Inferior parietal cortex (tissue), 1 donor: ENCODE data around the gene PAQR6.

Experiments used
- DNase-seq: peaks from one replicate; pipeline ENCODE4 v3.0.0-alpha.2; 2016; ENCODE audit errors: extremely low spot score

PAQR6 gene, protein sequence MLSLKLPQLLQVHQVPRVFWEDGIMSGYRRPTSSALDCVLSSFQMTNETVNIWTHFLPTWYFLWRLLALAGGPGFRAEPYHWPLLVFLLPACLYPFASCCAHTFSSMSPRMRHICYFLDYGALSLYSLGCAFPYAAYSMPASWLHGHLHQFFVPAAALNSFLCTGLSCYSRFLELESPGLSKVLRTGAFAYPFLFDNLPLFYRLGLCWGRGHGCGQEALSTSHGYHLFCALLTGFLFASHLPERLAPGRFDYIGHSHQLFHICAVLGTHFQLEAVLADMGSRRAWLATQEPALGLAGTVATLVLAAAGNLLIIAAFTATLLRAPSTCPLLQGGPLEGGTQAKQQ

DNA sequence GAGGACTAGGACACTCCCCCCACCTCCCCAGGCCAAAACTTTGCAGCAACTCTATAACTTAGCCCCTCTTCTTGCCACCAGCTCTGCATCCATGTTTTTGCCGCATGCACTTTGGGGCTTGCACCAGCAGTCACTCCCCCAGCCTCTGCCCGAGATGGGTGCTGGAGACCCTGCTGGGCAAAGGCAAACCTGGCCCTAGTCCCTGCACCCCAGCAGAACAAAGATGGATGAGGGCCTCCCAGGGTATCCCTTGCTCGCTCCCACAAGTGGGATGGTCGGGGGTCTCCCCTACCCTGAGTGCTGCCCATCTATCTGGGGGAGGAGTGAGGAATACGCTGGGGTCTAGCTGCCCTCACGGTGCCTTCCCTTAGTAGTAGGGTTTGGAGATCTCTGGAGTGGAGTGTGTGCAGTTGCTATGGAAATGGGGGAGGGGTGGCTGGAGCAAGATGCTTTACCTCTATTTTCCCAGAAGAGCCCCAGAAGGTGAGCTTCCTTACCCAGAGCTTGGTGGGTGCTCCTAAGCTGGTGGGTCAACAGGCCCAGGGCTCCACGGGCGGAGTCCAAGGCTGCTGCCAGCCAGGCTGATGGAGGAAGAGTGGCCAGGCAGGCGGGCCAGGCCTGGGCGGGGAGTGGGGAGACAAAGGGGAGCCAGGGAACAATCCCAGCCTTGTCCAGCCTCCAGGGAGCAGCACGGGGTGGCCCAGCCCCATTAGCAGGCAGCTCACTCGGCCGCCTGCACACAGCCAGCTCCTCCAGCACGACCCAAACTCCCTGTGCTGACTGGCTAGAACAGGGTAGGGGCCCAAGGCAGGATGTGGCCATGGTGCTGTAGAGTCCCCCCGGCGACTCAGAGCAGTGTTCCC lies at the start of gene PAQR6:
PAQR6 (minus strand) TSS at position 597 of the 863 bp plus-strand sequence. CDS start 1,325 bp downstream, outside the sequence.
- DNase-seq = peak; percentile 81

DNA sequence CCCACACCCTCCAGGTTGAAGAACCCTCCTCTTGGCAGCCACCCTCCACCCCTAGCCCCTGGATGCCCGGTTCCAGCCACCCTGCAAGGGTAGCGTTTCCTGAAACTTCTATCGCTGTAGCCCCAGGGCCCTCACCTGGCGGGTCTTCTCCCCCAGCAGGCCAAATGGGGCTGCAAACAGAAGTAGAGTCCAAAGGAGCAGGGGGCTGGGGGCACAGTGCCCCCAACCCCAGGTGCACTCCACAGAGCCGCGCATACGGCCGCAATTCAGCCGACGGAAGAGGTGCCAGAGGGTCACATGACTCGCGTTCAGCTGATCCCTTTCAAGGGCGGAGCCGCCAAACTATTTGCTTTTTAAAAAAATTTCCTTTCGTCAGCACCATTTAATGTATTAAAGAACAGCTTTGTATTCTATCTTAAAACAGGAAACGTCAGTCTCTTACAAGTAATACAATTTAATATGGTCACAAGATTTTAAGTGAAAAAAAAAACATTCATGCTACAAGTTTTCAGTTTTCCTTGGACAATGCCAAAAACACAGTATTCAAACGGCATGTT lies 47.6 kb upstream of the PAQR6 start, which contains the start of gene GLMP:
GLMP (minus strand) TSS at position 289 of the 557 bp plus-strand sequence; CDS start at position 255, 34 bp downstream.
- DNase-seq = peak; percentile 82

DNA sequence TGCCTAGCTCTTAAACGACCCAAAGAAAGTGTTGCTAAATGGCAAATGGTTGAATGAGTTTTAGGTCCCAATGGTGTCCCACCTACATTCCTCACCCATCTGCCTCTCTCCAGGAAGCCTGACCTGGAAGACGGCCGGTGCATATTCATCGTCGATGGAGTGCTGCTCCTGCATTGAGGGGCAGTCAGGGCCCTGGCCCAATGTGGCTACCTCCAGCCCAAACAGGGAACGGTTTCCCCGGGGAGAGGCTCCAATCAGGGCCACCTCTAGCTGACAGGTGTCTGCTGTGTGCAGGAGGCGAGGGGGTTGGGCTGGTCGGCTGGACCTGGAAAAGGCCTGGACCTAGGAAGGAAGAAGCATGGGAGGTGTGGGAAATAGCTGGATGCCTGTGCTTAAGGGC lies 46.0 kb upstream of the PAQR6 start:
- no peak for DNase-seq

DNA sequence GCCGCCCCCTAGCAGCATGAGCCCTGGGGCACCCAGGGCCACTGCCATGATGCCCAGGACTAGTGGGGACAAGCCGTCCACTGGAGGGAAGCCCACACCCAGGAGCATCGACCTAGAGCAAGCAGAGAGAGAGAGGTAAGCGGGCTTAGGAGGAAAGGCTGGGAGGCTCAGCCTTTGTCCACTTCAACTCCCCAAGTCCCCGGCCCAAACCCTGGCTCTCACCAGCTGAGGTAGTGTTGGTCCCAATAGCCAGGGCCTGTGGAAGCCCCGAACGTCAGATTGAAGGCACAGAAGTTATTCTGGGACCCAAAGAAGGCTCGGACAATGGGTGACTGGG lies 45.2 kb upstream of the PAQR6 start:
- no peak for DNase-seq

DNA sequence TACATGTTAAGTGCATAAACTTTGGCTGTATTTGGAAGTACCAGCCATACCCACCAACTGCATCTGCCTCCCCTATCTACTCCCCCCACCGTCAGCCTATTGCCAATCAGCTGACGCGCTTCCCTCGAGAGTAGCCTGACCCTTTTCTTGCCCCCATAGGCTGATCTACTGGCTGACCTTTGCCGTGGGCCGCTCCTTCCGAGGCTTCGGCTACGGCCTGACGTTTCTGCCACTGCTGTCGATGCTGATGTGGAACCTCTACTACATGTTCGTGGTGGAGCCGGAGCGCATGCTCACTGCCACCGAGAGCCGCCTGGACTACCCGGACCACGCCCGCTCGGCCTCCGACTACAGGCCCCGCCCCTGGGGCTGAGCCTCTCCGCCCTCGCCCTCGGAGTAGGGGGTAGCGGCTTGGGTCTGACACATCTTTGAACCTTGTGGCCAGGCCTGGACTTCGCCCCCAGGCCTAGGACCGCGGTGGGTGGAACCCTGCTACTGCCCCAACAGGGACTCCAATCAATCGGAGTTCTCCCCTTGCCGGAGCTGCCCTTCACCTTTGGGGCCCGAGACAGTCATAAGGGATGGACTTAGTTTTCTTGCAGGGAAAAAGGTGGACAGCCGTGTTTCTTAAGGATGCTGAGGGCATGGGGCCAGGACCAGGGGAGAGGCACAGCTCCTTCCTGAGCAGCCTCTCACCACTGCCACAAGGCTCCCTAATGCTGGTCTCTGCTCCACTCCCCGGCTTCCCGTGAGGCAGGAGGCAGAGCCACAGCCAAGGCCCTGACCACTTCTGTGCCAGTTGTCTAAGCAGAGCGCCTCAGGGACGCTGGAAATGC lies 43.6 kb upstream of the PAQR6 start:
- peak; percentile 72 for DNase-seq

DNA sequence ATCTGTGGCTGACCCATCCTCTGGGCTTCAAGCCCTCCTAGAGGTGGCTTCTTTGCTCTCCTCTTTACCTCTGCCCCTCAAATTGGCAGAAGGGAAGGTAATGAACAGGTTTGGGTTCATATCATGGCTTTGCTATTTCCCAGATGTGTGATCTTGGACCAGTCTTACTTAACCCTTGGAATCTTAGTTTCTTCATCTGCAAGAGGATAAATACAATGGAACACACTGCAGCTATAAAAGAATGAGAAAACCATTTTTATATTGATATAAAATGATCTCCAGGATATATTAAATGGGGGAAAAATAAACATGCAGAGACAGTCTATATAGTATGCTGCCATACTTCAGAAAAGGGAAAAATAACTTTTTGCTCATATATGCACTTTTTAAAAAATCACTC lies 42.0 kb upstream of the PAQR6 start:
- no peak for DNase-seq

DNA sequence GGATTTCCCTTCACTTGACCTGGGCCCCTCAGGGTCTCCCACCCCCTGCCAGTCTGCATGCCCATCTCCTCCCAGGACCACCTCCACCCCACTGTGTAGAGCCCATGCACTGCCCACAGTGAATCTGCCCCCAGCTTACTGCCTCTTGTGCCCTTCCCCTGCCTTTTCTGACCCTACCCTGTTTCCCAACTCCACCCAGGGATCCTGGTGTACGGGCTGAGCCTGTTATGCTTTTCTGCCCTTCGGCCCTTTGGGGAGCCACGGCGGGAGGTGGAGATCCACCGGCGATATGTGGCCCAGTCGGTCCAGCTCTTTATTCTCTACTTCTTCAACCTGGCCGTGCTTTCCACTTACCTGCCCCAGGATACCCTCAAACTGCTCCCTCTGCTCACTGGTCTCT lies 38.2 kb upstream of the PAQR6 start:
- DNase-seq = no peak

DNA sequence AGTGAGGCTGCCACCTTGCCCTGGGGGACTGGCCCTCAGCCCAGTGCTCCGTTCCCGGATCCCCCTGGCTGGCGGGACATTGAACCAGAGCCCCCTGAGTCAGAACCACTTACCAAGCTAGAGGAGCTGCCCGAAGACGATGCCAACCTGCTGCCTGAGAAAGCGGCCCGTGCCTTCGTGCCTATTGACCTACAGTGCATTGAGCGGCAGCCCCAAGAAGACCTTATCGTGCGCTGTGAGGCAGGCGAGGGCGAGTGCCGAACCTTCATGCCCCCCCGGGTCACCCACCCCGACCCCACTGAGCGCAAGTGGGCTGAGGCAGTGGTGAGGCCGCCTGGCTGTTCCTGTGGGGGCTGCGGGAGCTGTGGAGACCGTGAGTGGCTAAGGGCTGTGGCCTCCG lies 37.6 kb upstream of the PAQR6 start:
- DNase-seq = no peak

DNA sequence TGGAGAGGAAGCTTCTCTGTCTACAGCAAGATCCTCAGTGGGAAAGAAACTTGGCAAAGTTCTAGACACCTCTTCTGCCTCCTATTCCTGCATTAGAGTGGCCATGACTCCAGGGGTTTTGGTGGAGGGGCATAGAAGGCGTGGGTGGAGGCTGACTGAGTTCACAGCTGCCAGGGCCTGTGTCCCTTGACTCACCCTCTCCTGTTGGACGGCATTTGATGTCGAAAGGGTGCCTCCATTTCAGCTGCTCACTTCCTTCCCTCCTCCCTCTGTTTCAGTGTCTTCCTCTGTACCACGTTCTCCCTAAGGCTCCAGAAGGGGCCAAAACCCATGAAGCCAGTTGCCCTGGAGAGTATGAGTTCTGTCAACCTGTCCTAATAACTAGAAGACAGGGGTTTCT lies 36.9 kb upstream of the PAQR6 start:
- DNase-seq = no peak

DNA sequence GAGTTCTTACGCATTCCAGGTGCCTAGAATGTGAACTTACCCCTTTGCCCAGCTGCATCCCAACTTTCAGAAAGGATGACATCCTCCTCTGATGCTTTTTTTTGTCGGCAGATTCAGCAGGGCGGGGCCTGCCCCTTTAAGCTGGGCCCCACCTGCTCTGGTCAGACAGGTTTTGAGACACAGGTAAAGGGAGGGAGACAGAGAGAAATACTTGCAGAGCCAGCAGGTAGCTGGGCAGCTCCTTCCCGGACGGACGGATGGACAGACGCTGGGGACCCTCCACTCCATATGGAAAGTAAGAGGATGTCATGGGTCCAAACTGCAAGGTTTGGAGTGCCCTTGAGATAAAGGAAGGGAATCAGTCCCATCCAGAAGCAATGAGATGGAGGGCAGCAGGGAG lies 36.3 kb upstream of the PAQR6 start, which contains the start of gene TMEM79:
TMEM79 (plus strand) TSS at position 214 of the 400 bp plus-strand sequence. CDS start 902 bp downstream, outside the sequence.
- no peak for DNase-seq

DNA sequence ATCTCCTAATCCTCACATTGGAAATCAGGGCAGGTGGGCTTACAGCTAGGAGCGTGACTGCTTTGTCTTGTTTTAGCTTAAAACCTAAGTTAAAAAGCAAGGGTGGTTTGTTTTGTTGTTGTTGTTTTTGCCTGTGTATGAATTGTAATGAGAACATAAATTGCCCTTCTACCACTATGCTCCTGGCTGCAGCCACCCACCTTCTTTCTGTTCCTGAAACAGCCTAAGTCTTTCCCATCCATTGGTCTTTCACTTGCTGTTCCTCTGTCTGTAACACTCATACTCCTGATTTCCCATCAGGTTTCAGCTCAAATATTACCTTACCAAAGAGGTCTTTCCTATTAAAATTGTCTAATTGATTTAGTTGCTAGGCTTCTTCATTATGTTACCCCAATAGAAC lies 35.7 kb upstream of the PAQR6 start:
- no peak for DNase-seq

DNA sequence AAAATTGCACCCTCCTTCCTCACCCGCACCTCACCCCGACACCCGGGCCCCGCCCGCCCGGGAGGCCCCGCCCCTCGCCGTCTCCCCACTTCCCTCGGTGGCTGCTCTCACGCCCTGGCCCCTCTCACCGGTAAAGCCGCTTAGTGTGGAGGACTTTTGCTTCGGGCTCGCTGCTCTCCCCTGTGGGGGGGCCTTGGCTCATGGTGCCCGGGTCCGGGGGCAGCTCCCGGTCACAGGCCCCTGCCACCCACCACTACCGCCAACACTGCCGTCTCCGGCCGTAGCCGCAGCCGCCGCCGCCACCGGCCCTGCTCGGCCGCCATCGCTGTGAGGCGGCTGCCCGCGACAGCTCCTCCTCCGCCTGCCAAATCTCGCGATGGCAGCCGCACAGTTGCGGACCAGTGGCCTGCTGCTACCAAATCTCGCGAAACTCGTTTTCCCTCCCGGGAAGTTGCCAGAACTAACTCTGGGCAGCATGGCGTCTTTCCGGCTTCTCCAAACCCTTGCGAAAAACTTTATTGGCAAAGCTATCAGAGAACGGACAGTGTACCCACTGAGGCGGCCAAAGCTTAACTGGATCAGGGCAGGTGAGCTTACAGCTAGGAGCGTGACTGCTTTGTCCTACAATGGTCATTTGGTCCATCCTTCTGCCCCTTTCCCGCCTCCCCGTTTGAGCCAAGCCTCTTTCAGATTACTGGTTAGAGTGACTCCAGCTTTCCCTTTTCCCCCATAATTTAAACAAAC lies 34.8 kb upstream of the PAQR6 start, which contains the start of gene SMG5:
SMG5 (minus strand) TSS at position 347 of the 744 bp plus-strand sequence; CDS start at position 202, 145 bp downstream.
- peak; percentile 98 for DNase-seq

DNA sequence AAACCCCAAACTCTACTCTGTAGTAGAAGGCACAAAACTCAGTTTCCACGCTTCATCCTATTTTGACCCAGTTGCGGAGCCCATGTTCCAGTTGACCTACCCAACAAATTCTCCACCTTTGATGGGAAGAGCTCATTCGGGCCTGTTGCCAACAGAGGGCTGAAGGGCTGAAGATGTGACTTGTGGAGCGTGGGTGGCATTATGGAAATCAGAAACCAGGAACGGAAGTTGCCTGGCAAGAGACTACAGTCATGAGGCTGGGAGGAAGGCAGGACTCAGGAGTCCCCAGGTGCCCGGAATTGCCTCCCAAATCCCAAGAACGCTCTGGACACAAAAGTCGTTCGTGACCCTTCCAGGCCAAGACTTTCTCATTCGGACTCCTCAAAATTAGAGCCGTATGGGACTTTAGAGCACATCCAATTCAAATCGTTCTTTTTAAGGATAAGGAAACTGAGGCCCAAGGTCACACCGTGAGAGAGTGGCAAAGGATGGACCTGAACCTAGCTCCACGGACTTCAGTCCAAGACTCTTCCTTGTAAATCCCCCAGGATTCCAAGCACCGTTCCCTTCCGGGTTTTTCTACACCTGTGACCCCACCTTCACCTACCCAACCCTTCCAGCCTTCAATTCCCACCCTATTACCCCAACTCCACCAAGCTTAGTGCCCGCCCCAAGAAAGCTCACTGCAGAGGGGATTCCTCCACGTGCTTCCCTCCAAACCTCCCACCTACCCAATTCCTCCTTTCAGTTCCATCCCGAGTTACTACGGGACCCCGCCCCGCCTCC lies 34.0 kb upstream of the PAQR6 start:
- no peak for DNase-seq

DNA sequence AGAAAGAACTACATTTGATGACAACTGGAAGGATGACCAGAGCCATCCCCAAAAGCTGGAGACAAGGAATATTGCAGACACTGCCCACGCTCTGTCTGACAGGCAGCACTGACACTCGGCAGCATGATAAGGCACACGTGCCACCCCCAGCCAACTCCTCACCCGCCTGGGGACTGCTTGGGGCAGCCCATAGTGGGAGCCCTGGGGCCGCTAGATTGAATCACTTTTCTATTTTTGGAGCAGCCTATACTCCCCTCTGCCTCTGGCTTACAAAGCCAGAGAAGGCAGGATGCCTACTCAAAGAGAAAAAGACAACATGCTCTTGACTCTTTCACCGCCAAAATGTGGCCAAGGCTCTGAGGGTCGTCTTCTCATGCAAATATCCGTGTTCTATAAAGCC lies 33.4 kb upstream of the PAQR6 start:
- DNase-seq = no peak

DNA sequence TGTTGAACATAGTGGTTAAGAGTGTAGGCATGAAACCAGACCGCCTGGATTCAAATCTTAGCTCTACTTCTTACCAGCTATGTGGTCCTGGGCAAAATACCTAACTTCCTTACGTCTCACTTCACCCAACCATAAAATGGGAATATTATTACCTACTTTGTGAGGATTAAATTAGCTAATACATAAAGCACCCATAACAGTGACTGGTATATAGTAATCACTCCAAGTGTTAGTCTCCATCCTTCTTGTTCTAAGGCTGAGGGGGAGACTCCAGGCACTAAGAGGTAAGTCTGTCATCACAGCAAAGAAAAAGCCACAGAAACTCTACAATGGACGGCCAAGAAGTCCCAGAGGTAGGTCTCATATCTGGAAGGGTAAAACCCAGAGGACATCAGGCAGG lies 32.0 kb upstream of the PAQR6 start:
- DNase-seq = no peak

DNA sequence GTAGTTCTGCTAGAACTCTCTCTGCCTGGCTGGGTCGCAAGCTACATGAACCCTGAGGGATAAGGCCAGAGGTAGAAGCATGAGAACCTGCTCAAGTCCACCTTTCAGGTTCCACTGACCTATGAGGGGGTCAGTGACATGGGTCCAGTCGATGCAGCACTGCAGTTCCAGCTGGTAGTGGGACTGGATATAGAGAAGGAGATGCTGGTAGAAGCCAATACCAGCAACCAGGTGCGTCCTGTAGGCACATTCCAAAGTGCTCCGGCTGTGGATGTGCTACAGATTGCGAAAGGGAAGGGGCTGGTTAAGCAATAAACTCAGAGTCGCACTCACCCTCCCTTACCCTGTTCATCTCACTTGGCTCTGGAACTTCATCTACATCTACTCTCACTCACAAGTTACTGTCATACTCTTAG lies 29.1 kb upstream of the PAQR6 start:
- DNase-seq = no peak

DNA sequence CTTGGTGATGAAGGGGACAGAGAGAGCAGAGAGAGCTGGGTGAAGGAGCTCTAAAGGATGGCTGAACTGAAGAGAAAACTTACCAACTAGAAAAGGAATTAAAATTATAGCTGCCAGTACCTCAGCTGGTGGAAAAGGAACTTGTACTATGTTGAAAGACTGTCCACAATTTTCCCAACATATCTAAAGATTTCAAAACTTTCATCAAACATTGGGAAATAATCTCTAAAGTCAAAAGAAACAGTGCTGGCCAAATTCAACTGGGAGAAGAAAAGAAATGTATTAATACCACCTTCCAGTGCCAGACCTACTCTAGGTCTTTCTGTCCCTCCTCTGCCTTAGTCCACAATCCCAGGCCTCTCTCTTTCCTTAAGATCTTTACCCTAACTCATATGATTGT lies 28.7 kb upstream of the PAQR6 start:
- no peak for DNase-seq

DNA sequence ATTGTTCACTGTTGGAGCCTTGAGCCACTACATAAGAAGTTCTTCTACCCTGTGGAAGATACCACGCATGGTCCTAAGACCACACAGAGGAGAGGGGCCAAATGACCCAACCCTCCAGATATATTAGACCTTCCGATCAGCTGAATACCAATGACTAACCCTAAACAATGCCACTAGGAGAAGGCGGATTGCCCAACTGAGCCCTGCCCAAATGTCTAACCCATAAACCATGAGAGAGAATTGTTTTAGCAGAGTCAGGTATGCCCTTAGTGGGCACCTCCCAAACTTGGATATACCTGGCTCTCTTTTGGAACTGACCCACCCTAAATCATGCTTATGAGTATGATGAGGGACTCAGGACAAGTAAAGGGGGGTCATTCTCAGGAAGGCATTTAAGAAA lies 22.5 kb upstream of the PAQR6 start:
- DNase-seq = no peak

DNA sequence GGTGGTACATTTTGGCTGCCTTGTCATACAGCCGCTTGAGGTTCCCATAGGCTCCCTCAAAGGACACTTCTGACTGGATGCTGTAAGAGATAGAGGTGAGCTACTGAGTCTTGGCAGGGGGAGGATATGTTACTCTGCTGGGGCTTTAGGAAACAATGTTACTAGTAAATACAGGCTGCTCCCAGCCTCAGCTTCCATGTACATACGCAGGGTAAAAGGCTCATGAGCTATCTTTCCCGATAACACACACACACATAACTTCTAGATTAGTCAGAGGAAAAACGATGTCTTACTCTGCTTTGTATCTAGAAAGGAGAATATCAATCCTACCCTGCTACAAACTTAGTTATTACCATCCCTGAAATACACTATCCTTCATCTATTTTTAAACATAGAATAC lies 20.5 kb upstream of the PAQR6 start:
- no peak for DNase-seq

DNA sequence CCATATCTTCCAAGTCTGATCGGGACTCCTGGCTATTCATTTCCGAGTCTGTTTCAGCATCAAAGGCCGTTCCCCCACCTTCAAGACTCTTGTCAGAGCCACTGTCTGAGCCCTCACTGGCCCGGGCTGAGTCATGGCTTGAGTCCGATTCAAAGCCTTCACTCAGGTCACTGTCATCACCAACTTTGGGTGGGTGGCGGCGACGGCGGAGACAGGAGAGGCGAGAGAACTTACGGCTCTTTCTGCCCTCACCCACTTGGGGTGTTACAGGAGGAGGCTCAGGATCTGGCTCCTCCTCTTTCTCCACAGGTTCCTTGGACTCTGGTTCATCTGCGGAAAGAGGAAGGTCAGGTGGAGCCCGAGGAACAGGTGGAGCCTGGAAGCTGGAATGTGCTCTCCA lies 18.2 kb upstream of the PAQR6 start:
- DNase-seq = no peak
